H9 (cell line): ENCODE measurements around the gene MVP. TPM values are rescaled to one million over a fixed set of nuclear protein-coding genes. Genes with fewer than 3 reads are reported as not detected.
A peak's percentile ranks its signal among the peaks of the same experiment; 100 is the strongest.

Experiments
- DNase-seq: peaks from one replicate; pipeline ENCODE4 v3.0.0-alpha.2; 2017
- H2AFZ ChIP-seq: one replicate; pipeline ENCODE4 v1.6.1; 2013; ENCODE audit warnings: mild to moderate bottlenecking, low read length, control low read depth, moderate library complexity
- H2AK5ac ChIP-seq: 2 replicates; pipeline ENCODE4 v1.6.1; 2013; ENCODE audit warnings: low read length, control low read depth, mixed read lengths; ENCODE audit not compliant: insufficient read length
- H2BK120ac ChIP-seq: one replicate; pipeline ENCODE4 v1.6.1; 2013; ENCODE audit warnings: low read depth, mild to moderate bottlenecking, low read length, control low read depth, inconsistent platforms; ENCODE audit not compliant: poor library complexity, severe bottlenecking
- H2BK12ac ChIP-seq: 2 replicates; pipeline ENCODE4 v1.6.1; 2013; ENCODE audit warnings: low read length, control low read depth, mixed read lengths, low read depth; ENCODE audit not compliant: insufficient read length
- H2BK15ac ChIP-seq: 2 replicates; pipeline ENCODE4 v1.6.1; 2013; ENCODE audit warnings: low read depth, low read length, control low read depth
- H2BK20ac ChIP-seq: one replicate; pipeline ENCODE4 v1.6.1; 2013; ENCODE audit warnings: low read depth, mild to moderate bottlenecking, low read length, control low read depth, inconsistent platforms; ENCODE audit not compliant: poor library complexity, severe bottlenecking
- H2BK5ac ChIP-seq: 2 replicates; pipeline ENCODE4 v1.6.1; 2013; ENCODE audit warnings: low read length, control low read depth, mixed read lengths; ENCODE audit not compliant: insufficient read length
- H3K14ac ChIP-seq: 2 replicates; pipeline ENCODE4 v1.6.1; 2013; ENCODE audit warnings: low read length, control low read depth; ENCODE audit not compliant: insufficient read depth
- H3K18ac ChIP-seq: 2 replicates; pipeline ENCODE4 v1.6.1; 2013; ENCODE audit warnings: low read depth, mild to moderate bottlenecking, mixed read lengths, low read length, control low read depth; ENCODE audit not compliant: insufficient read length
- H3K23ac ChIP-seq: 2 replicates; pipeline ENCODE4 v1.6.1; 2013; ENCODE audit warnings: low read length, control low read depth, mixed read lengths, low read depth; ENCODE audit not compliant: insufficient read length
- H3K23me2 ChIP-seq: 2 replicates; pipeline ENCODE4 v1.6.1; 2013; ENCODE audit warnings: low read depth, mild to moderate bottlenecking, mixed read lengths, low read length, control low read depth; ENCODE audit not compliant: insufficient read length, poor library complexity, severe bottlenecking
- H3K27ac ChIP-seq: 2 replicates; pipeline ENCODE4 v1.5.1; 2013; ENCODE audit warnings: low read length, control low read depth, mixed read lengths, low read depth; ENCODE audit not compliant: insufficient read length
- H3K27me3 ChIP-seq: 2 replicates; pipeline ENCODE4 v1.6.1; 2013; ENCODE audit warnings: low read length, control low read depth, inconsistent platforms; ENCODE audit not compliant: insufficient read depth
- H3K4ac ChIP-seq: 2 replicates; pipeline ENCODE4 v1.6.1; 2013; ENCODE audit warnings: low read depth, mild to moderate bottlenecking, control low read depth, inconsistent platforms, low read length, moderate library complexity
- H3K4me1 ChIP-seq: 2 replicates; pipeline ENCODE4 v1.6.1; 2013; ENCODE audit warnings: low read length, control low read depth, inconsistent platforms; ENCODE audit not compliant: insufficient read depth
- H3K4me2 ChIP-seq: 2 replicates; pipeline ENCODE4 v1.6.1; 2013; ENCODE audit warnings: low read length, control low read depth, mixed read lengths; ENCODE audit not compliant: insufficient read length, insufficient read depth
- H3K56ac ChIP-seq: 2 replicates; pipeline ENCODE4 v1.6.1; 2013; ENCODE audit warnings: low read depth, mild to moderate bottlenecking, mixed read lengths, low read length, control low read depth; ENCODE audit not compliant: insufficient read length
- H3K79me1 ChIP-seq: 2 replicates; pipeline ENCODE4 v1.6.1; 2013; ENCODE audit warnings: low read depth, mild to moderate bottlenecking, moderate library complexity, low read length, control low read depth, inconsistent platforms; ENCODE audit not compliant: insufficient read depth, poor library complexity, severe bottlenecking
- H3K79me2 ChIP-seq: 2 replicates; pipeline ENCODE4 v1.6.1; 2013; ENCODE audit warnings: low read length, control low read depth, inconsistent platforms; ENCODE audit not compliant: insufficient read depth
- H3K9ac ChIP-seq: 2 replicates; pipeline ENCODE4 v1.6.1; 2013; ENCODE audit warnings: low read length, control low read depth, mixed read lengths; ENCODE audit not compliant: insufficient read length; ENCODE audit errors: extremely low read depth
- H3K9me3 ChIP-seq: one replicate; pipeline ENCODE4 v1.6.1; 2013; ENCODE audit warnings: low read depth, low read length, inconsistent platforms; ENCODE audit not compliant: control insufficient read depth
- H3T11ph ChIP-seq: one replicate; pipeline ENCODE4 v1.6.1; 2013; ENCODE audit warnings: mild to moderate bottlenecking, low read length, control low read depth, inconsistent platforms
- H4K20me1 ChIP-seq: one replicate; pipeline ENCODE4 v1.6.1; 2013; ENCODE audit not compliant: control insufficient read depth, insufficient read length, insufficient read depth
- H4K5ac ChIP-seq: 2 replicates; pipeline ENCODE4 v1.6.1; 2013; ENCODE audit warnings: low read depth, mild to moderate bottlenecking, mixed read lengths, low read length, control low read depth; ENCODE audit not compliant: insufficient read length
- H4K8ac ChIP-seq: replicated peaks from 2 replicates; pipeline ENCODE4 v1.6.1; 2013; ENCODE audit warnings: low read length, control low read depth, mixed read lengths, low read depth; ENCODE audit not compliant: insufficient read length
- H4K91ac ChIP-seq: 2 replicates; pipeline ENCODE4 v1.6.1; 2013; ENCODE audit warnings: low read depth, mild to moderate bottlenecking, moderate library complexity, mixed read lengths, low read length, control low read depth; ENCODE audit not compliant: insufficient read length
- H3K27ac Mint-ChIP-seq, 3 experiments: 2 replicates in 2 of 3; 3 replicates in 1 of 3; pipeline ENCODE4 v1.8.0; 2020 to 2021; ENCODE audit warnings: mixed read lengths in 3 of 3, mild to moderate bottlenecking in 1 of 3, moderate library complexity in 1 of 3
- H3K27me3 Mint-ChIP-seq: 2 replicates; pipeline ENCODE4 v1.8.0; 2021; ENCODE audit warnings: low read depth, mild to moderate bottlenecking, moderate library complexity, mixed read lengths
- H3K36me3 Mint-ChIP-seq, 3 experiments: 2 replicates in 2 of 3; 3 replicates in 1 of 3; pipeline ENCODE4 v1.8.0; 2020 to 2021; ENCODE audit warnings: low read depth in 3 of 3, mixed read lengths in 3 of 3; ENCODE audit not compliant: insufficient read depth in 1 of 3
- H3K4me1 Mint-ChIP-seq, 2 experiments: 2 replicates each; pipeline ENCODE4 v1.8.0; 2020; ENCODE audit warnings: mixed read lengths in 2 of 2
- H3K4me3 Mint-ChIP-seq, 2 experiments: 2 replicates in 1 of 2; 3 replicates in 1 of 2; pipeline ENCODE4 v1.8.0; 2020 to 2021; ENCODE audit warnings: mild to moderate bottlenecking in 2 of 2, mixed read lengths in 2 of 2, moderate library complexity in 1 of 2
- H3K9me3 Mint-ChIP-seq, 2 experiments: 2 replicates in 1 of 2; 3 replicates in 1 of 2; pipeline ENCODE4 v1.8.0; 2020; ENCODE audit warnings: mild to moderate bottlenecking in 2 of 2, mixed read lengths in 2 of 2, moderate library complexity in 1 of 2
- WGBS: extraction: QIAGEN DNeasy Blood & Tissue Kit; methylation state at CpG from one replicate; pipeline ENCODE4 v1.1.7; 2013; ENCODE audit warnings: missing lambda C conversion rate, low lambda C conversion rate, mixed read lengths; ENCODE audit not compliant: insufficient read length; ENCODE audit errors: extremely low coverage; 5-methylcytosine and 5-hydroxymethylcytosine counted together
- total RNA-seq: library from RNA; stranded (reverse); gene quantifications from 2 replicates; pipeline ENCODE4 v1.2.1, GENCODE V29; 2021
- TF ChIP-seq, protein P1 (sequence below): fragments of 200-600 bp; sonication (generic); conservative IDR thresholded peaks from 3 replicates; pipeline ENCODE4 v1.8.0; 2021; ENCODE audit warnings: antibody characterized with exemption, mild to moderate bottlenecking

The MVP gene
- total RNA-seq, 1 experiment from 2014 or later, result 3.1 TPM

DNA sequence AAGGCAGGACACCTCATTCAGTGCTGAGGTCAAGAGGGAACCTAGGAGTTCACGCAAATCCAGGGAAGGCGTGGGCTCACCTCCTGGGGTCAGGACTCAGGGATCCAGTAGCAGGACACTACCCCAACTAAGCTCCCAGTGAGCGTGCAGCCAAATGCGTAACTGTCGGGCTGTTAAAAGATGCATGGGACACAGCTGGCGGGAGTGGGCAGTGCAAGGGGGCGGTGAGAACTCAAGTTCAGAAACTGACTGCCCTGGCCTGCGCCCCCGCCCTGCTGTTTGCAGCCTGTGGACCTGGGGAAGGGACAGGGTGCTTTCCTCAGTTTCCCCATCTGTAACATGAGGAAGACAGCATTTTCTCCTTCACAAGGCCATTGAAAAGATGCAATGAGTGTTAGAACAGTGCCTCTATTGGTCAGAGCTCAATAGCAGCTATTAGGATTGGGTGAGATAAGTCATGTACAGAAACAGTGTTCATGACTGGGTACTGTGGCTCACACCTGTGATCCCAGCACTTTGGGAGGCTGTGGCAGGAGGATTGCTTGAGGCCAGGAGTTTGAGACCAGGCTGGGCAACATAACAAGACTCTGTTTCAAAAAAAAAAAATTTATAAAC is 22.6 kb downstream of the MVP start:
- H3K4me1 ChIP-seq, result no peaks in the 10 kb centered on the region
- H4K20me1 ChIP-seq, result no peaks in the 10 kb centered on the region
- no peak overlapping the region for H2AK5ac ChIP-seq
- H3T11ph ChIP-seq, result no peak overlapping the region
- H3K27ac Mint-ChIP-seq, result no peak overlapping the region; a peak in 1 of 7 replicates
- no peak overlapping the region for H4K8ac ChIP-seq
- H3K14ac ChIP-seq, result no peak overlapping the region
- H4K5ac ChIP-seq, result no peak overlapping the region
- TF ChIP-seq, protein P1, sequence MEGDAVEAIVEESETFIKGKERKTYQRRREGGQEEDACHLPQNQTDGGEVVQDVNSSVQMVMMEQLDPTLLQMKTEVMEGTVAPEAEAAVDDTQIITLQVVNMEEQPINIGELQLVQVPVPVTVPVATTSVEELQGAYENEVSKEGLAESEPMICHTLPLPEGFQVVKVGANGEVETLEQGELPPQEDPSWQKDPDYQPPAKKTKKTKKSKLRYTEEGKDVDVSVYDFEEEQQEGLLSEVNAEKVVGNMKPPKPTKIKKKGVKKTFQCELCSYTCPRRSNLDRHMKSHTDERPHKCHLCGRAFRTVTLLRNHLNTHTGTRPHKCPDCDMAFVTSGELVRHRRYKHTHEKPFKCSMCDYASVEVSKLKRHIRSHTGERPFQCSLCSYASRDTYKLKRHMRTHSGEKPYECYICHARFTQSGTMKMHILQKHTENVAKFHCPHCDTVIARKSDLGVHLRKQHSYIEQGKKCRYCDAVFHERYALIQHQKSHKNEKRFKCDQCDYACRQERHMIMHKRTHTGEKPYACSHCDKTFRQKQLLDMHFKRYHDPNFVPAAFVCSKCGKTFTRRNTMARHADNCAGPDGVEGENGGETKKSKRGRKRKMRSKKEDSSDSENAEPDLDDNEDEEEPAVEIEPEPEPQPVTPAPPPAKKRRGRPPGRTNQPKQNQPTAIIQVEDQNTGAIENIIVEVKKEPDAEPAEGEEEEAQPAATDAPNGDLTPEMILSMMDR, result peak; percentile 29; the same call in 2 of the 3 replicates
- H2BK12ac ChIP-seq, result no peak overlapping the region
- H3K79me2 ChIP-seq, result no peaks in the 10 kb centered on the region
- no peaks in the 10 kb centered on the region for H3K4me1 Mint-ChIP-seq
- no peak overlapping the region for H3K23ac ChIP-seq
- H2AFZ ChIP-seq, result no peak overlapping the region
- H3K23me2 ChIP-seq, result no peaks in the 10 kb centered on the region
- no peak overlapping the region for H2BK15ac ChIP-seq
- H3K4ac ChIP-seq, result no peak overlapping the region
- H3K27ac ChIP-seq, result no peak overlapping the region
- no peaks in the 10 kb centered on the region for H3K27me3 ChIP-seq
- H3K56ac ChIP-seq, result no peak overlapping the region
- H3K4me3 Mint-ChIP-seq, result no peak overlapping the region
- no peak overlapping the region for H2BK5ac ChIP-seq
- H3K18ac ChIP-seq, result no peak overlapping the region
- no peaks in the 10 kb centered on the region for H3K79me1 ChIP-seq
- H3K36me3 Mint-ChIP-seq, result peaks cover 0 to 5% (median 0%) of the 10 kb centered on the region in 3 experiments; a peak in 2 of 7 replicates
- H2BK20ac ChIP-seq, result no peak overlapping the region
- H3K4me2 ChIP-seq, result no peak overlapping the region
- no CpG with 5 or more reads among the region's 9 CpGs for WGBS
- H3K9ac ChIP-seq, result no peak overlapping the region
- H4K91ac ChIP-seq, result no peak overlapping the region
- no peak overlapping the region for H2BK120ac ChIP-seq
- H3K27me3 Mint-ChIP-seq, result no peaks in the 10 kb centered on the region
- no peaks in the 10 kb centered on the region for H3K9me3 ChIP-seq
- no peaks in the 10 kb centered on the region for H3K9me3 Mint-ChIP-seq
- DNase-seq, result no peak
